Natural killer cell (primary cell): ENCODE measurements around the gene SMPD1. TPM values are rescaled to one million over a fixed set of nuclear protein-coding genes. Genes with fewer than 3 reads are reported as not detected.

Experiments used
- ATAC-seq, 3 donors: fragments of 150-1000 bp in 2 of 3; fragments of 200-7000 bp in 1 of 3; cut with Tn5 transposase; 1 replicate in 1 of 3; 2 replicates in 2 of 3; pipeline ENCODE4 v1.10.0; 2021; ENCODE audit warnings: mild to moderate bottlenecking in 2 of 3, moderate library complexity in 2 of 3
- DNase-seq, 2 donors: peaks; one replicate each; pipeline versions ENCODE4 v3.0.0 to v3.0.0-alpha.2; 2013 to 2021; ENCODE audit warnings: mixed read lengths in 1 of 2
- H3K27ac ChIP-seq: one replicate; pipeline ENCODE4 v1.5.1; 2013; ENCODE audit warnings: mild to moderate bottlenecking, low read length
- H3K27me3 ChIP-seq: one replicate; pipeline ENCODE4 v1.6.1; 2013; ENCODE audit warnings: low read length; ENCODE audit not compliant: control insufficient read depth, insufficient read depth
- H3K36me3 ChIP-seq: one replicate; pipeline ENCODE4 v1.6.1; 2013; ENCODE audit warnings: low read length; ENCODE audit not compliant: control insufficient read depth, insufficient read depth
- H3K4me1 ChIP-seq: one replicate; pipeline ENCODE4 v1.6.1; 2013; ENCODE audit warnings: low read length; ENCODE audit not compliant: control insufficient read depth, insufficient read depth
- H3K4me3 ChIP-seq: one replicate; pipeline ENCODE4 v1.5.1; 2013; ENCODE audit warnings: low read length
- H3K9me3 ChIP-seq: one replicate; pipeline ENCODE4 v1.6.1; 2013; ENCODE audit warnings: low read length; ENCODE audit not compliant: control insufficient read depth, insufficient read depth
- H3K27ac Mint-ChIP-seq, 2 donors: one replicate each; pipeline ENCODE4 v1.8.0; 2022; ENCODE audit warnings: mild to moderate bottlenecking in 2 of 2, mixed read lengths in 2 of 2, moderate library complexity in 1 of 2
- H3K27me3 Mint-ChIP-seq, 2 donors: one replicate each; pipeline ENCODE4 v1.8.0; 2022; ENCODE audit warnings: low read depth in 2 of 2, mixed read lengths in 2 of 2
- H3K36me3 Mint-ChIP-seq: one replicate; pipeline ENCODE4 v1.8.0; 2022; ENCODE audit warnings: mixed read lengths
- H3K4me1 Mint-ChIP-seq, 2 donors: one replicate each; pipeline ENCODE4 v1.8.0; 2022; ENCODE audit warnings: mixed read lengths in 2 of 2
- H3K4me3 Mint-ChIP-seq: one replicate; pipeline ENCODE4 v1.8.0; 2022; ENCODE audit warnings: mild to moderate bottlenecking, moderate library complexity, mixed read lengths
- H3K9me3 Mint-ChIP-seq, 2 donors: one replicate each; pipeline ENCODE4 v1.8.0; 2022; ENCODE audit warnings: mixed read lengths in 2 of 2
- WGBS: methylation state at CpG from one replicate; pipeline ENCODE4 v1.1.7; 2013; ENCODE audit warnings: missing lambda C conversion rate; ENCODE audit not compliant: insufficient coverage; 5-methylcytosine and 5-hydroxymethylcytosine counted together
- intact Hi-C: fragments of 100-400 bp; cut with micrococcal nuclease; formaldehyde crosslinking; loops from one replicate; pipeline ENCODE4 v1.14.2; 2022
- total RNA-seq, 4 donors: library from RNA; stranded (reverse); fragments of 120-200 nt in 1 of 4; gene quantifications; one replicate each; pipeline versions ENCODE4 v1.2.3 to v1.2.4, GENCODE V29; 2013 to 2022
- TF ChIP-seq, protein P1 (sequence below): fragments of 200-600 bp; IDR thresholded peaks from one replicate; pipeline ENCODE4 v1.8.0; 2022; ENCODE audit warnings: antibody characterized with exemption

Gene SMPD1
- total RNA-seq, 3 donors from 2014 or later (not counting 1 experiment from before 2014, with no cell fraction given), result 52.7 to 63.3 (median 56.1) TPM

DNA sequence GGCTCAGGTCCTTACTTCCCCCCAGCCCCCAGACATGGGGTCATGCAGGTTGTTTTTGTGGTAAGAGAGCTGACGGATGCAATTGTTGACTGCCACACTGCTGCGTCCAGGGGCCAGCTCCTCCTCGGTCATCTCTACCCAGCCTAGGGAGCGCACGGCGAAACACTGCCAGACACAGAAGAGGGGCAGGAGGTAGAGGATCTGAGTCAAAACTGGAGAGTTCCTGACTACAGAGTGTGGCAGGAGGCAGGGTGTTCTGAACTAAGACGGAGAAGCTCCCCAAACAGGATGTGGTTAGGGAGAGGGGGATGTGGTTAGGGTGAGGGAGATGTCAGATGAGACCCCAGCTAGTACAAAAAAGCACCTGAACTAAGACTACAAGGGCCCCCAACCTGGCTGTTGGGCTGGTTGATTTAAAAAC lies 12.3 kb downstream of the SMPD1 start:
- H3K27me3 Mint-ChIP-seq, result no peaks in the 10 kb centered on the region
- Histone ChIP-seq H3K27ac (peak overlapping the region; percentile 78), H3K9me3 (no peaks in the 10 kb centered on the region), H3K36me3 (peaks cover 5% of the 10 kb centered on the region), H3K4me1 (peaks cover 46% of the 10 kb centered on the region), H3K27me3 (no peaks in the 10 kb centered on the region), H3K4me3 (peak overlapping the region; percentile 4)
- H3K4me1 Mint-ChIP-seq, result peaks cover 44 to 60% of the 10 kb centered on the region in 2 donors
- ATAC-seq (peak; percentile 71 to 82 (median 78)), DNase-seq (peak; percentile 28 to 93)
- 2% methylated on average over 7 of the region's 7 CpGs for whole genome bisulfite sequencing
- TF ChIP-seq, protein P1, sequence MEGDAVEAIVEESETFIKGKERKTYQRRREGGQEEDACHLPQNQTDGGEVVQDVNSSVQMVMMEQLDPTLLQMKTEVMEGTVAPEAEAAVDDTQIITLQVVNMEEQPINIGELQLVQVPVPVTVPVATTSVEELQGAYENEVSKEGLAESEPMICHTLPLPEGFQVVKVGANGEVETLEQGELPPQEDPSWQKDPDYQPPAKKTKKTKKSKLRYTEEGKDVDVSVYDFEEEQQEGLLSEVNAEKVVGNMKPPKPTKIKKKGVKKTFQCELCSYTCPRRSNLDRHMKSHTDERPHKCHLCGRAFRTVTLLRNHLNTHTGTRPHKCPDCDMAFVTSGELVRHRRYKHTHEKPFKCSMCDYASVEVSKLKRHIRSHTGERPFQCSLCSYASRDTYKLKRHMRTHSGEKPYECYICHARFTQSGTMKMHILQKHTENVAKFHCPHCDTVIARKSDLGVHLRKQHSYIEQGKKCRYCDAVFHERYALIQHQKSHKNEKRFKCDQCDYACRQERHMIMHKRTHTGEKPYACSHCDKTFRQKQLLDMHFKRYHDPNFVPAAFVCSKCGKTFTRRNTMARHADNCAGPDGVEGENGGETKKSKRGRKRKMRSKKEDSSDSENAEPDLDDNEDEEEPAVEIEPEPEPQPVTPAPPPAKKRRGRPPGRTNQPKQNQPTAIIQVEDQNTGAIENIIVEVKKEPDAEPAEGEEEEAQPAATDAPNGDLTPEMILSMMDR, result no peak
- intact Hi-C loops, result loop anchor here (1.0 kb wide), 1 partner anchor 12 kb away; the partner anchor contains the start of gene SMPD1
- H3K9me3 Mint-ChIP-seq, result no peaks in the 10 kb centered on the region
- H3K4me3 Mint-ChIP-seq, result peak overlapping the region; percentile 91
- H3K36me3 Mint-ChIP-seq, result no peaks in the 10 kb centered on the region
- H3K27ac Mint-ChIP-seq, result peak overlapping the region; percentile 96 to 99

DNA sequence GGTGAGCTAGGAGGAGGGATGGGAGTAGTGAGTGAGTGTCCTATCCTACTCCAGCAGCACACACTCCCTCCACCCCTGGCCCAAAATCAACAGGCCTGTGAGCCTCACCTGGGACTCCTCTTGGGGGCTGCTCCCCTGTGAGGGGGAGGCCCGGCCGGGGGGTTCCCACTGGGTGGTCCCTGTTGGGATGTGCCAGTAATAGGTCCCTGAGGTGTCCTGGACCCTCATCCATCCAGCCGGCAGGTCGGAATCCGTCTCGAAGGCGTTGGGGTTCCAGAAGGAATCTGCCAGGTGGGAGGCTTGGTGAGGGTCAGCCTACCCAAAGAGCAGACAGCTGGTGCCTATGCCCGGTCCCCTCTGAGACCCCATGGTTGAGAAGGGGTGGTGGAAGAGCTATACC lies 13.3 kb downstream of the SMPD1 start:
- 86% methylated on average over 8 of the region's 8 CpGs for WGBS
- Mint-ChIP-seq H3K4me3 (no peak overlapping the region), H3K36me3 (no peaks in the 10 kb centered on the region), H3K27ac (peak overlapping the region; percentile 96 to 99), H3K27me3 (no peaks in the 10 kb centered on the region), H3K9me3 (no peaks in the 10 kb centered on the region), H3K4me1 (peaks cover 44 to 65% of the 10 kb centered on the region in 2 donors)
- DNase-seq (no peak), ATAC-seq (no peak)
- Histone ChIP-seq H3K36me3 (peaks cover 5% of the 10 kb centered on the region), H3K9me3 (no peaks in the 10 kb centered on the region), H3K27ac (peak overlapping the region; percentile 78), H3K4me3 (no peak overlapping the region), H3K27me3 (no peaks in the 10 kb centered on the region), H3K4me1 (peaks cover 46% of the 10 kb centered on the region)
- intact Hi-C loops, result no loop called here
- TF ChIP-seq, protein P1, result no peak

DNA sequence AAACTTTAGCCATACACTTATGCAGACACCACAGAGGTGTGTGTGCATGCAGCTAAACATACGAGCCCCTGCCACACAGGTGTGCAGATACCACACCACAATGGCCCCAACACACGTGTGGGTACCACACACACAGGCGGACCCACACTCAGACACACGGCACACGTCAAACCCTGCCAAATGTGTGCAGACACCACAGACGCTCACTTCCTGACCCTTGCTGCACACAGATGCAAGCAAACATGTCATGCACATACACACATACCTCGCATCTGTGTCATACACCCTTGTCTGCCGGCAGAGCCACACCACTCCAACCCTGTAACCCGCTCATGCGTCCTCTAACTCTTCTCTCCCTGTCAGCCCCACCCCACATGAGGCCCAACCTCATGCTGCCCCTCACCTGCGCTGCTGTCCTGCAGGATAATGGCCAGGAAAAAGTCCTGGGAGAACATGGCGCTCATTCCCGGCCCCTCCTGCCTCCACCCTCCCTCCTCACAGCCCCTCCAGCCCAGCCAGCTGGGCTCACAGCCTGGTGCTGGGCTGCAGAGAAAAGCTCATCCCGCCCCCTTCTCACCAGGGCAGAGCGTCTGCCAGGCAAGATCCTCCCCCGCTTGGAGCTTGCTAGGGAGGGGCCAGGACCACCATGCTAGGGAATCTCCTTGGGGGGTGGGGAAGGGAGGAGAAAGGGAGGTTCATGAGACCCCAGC lies 14.2 kb downstream of the SMPD1 start:
- peak overlapping the region; percentile 69 to 96 for H3K27ac Mint-ChIP-seq
- ATAC-seq (peak in 1 of 3 donors; percentile 20), DNase-seq (peak in 1 of 2 donors; percentile 67)
- WGBS, result 69% methylated on average over 14 of the region's 16 CpGs
- H3K4me1 Mint-ChIP-seq, result peaks cover 44 to 65% of the 10 kb centered on the region in 2 donors
- H3K27me3 Mint-ChIP-seq, result no peaks in the 10 kb centered on the region
- intact Hi-C loops, result no loop called here
- no peak overlapping the region for H3K4me3 ChIP-seq
- no peak overlapping the region for H3K27ac ChIP-seq
- H3K9me3 Mint-ChIP-seq, result no peaks in the 10 kb centered on the region
- H3K27me3 ChIP-seq, result no peaks in the 10 kb centered on the region
- H3K9me3 ChIP-seq, result no peaks in the 10 kb centered on the region
- no peaks in the 10 kb centered on the region for H3K36me3 Mint-ChIP-seq
- peaks cover 6% of the 10 kb centered on the region for H3K36me3 ChIP-seq
- TF ChIP-seq, protein P1, result no peak
- H3K4me3 Mint-ChIP-seq, result no peak overlapping the region
- peaks cover 46% of the 10 kb centered on the region for H3K4me1 ChIP-seq
